Tibial nerve (tissue), 4 donors: ENCODE data around the gene NFKBIZ.

Experiments used
- CTCF ChIP-seq, 5 experiments: fragments of 200-600 bp in 3 of 5; fragments of 450-650 bp in 2 of 5; sonication (generic) in 3 of 5; IDR thresholded peaks; one replicate each; pipeline ENCODE4 v1.5.1; 2016 to 2019; ENCODE audit warnings: antibody characterized with exemption in 5 of 5, mild to moderate bottlenecking in 3 of 5, moderate library complexity in 2 of 5
- EP300 ChIP-seq, 2 donors: sonication (generic); formaldehyde crosslinking; IDR thresholded peaks; one replicate each; pipeline ENCODE4 v1.6.1; 2017; ENCODE audit warnings: antibody characterized with exemption in 2 of 2, mild to moderate bottlenecking in 1 of 2

- TF ChIP-seq EP300 (IDR thresholded peaks at IDR 0.05) (no peak), CTCF (IDR thresholded peaks at IDR 0.05) (no peak)
These were observed 45.4 kb upstream of the NFKBIZ start for GRCh38 chr3:101803939-101804338.
